Measurements from ENCODE around the gene GCC2.

The GCC2 gene

DNA sequence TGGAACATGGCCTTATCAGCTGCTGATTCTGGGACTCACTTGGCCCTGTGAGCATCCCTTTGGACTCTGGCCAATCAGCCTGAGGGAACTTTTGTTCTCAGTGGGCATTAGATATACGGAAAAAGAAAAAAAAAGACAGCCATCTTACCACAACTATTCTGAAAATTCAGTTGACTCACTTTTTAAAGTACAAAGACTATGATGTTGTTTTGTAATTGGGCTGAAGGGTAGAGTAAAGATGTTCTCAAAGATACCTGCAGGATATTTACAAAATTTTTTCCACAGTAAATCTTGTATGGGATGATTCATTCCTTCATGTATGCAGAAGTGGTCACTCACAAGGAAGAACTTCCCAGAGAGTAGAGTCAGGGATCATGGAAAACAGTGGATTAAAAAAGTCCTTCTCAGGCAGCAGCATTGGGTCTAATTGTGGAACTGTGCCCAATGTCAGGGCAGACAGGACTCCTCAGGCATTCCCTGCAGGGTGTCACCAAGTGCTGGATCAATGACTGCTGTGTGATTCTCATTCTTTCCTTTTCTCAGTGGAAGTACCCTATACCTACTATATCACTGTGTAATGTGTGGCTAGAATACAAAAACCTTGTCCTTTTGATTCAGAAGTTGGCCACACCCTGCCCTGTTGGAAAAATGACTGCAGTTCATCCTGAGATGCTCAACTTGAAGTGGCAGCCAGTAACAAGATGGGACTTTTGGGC is 35.9 kb upstream of the GCC2 start:
- no peaks in the 10 kb centered on the region for H3K36me3 ChIP-seq (ENCODE audit: insufficient read depth, low read length)
- H3K9ac ChIP-seq (ENCODE audit: insufficient read length) = no peak overlapping the region
- no peak for DNase-seq (ENCODE audit: low read depth, low spot score)
- no peak overlapping the region for H3K27ac ChIP-seq
- H3K4me3 ChIP-seq = no peak overlapping the region
- no peak for TF ChIP-seq FOXP2 (optimal IDR thresholded peaks at IDR 0.05; ENCODE audit: control extremely low read depth, extremely low read length, insufficient read depth)
- TF ChIP-seq EZH2 (IDR thresholded peaks at IDR 0.05) = no peak
- TF ChIP-seq POLR2AphosphoS5 (IDR thresholded peaks at IDR 0.05; ENCODE audit: borderline replicate concordance, low read depth, low read length) = no peak
- H3K9me3 ChIP-seq (ENCODE audit: low read depth, low read length) = no peaks in the 10 kb centered on the region

- DNase-seq (ENCODE audit: low read depth, low spot score) = no peak
- no peak overlapping the region for H3K9ac ChIP-seq (ENCODE audit: insufficient read length)
- H3K27ac ChIP-seq = no peak overlapping the region
- H3K4me3 ChIP-seq = no peak overlapping the region
- H3K9me3 ChIP-seq (ENCODE audit: low read depth, low read length) = no peaks in the 10 kb centered on the region
- H3K36me3 ChIP-seq (ENCODE audit: insufficient read depth, low read length) = no peaks in the 10 kb centered on the region
- no peak for TF ChIP-seq EZH2 (IDR thresholded peaks at IDR 0.05)
- no peak for TF ChIP-seq FOXP2 (optimal IDR thresholded peaks at IDR 0.05; ENCODE audit: control extremely low read depth, extremely low read length, insufficient read depth)
- TF ChIP-seq POLR2AphosphoS5 (IDR thresholded peaks at IDR 0.05; ENCODE audit: borderline replicate concordance, low read depth, low read length) = no peak
These were observed 35.3 kb upstream of the GCC2 start for GRCh38 chr2:108413711-108414095.

- Histone ChIP-seq H3K36me3 (ENCODE audit: insufficient read depth, low read length) (no peaks in the 10 kb centered on the region), H3K9ac (ENCODE audit: insufficient read length) (no peak overlapping the region), H3K27ac (no peak overlapping the region), H3K4me3 (no peak overlapping the region), H3K9me3 (ENCODE audit: low read depth, low read length) (no peaks in the 10 kb centered on the region)
- no peak for DNase-seq (ENCODE audit: low read depth, low spot score)
- TF ChIP-seq POLR2AphosphoS5 (IDR thresholded peaks at IDR 0.05; ENCODE audit: borderline replicate concordance, low read depth, low read length) (no peak), EZH2 (IDR thresholded peaks at IDR 0.05) (no peak), FOXP2 (optimal IDR thresholded peaks at IDR 0.05; ENCODE audit: control extremely low read depth, extremely low read length, insufficient read depth) (no peak)
These were observed 34.6 kb upstream of the GCC2 start for GRCh38 chr2:108414256-108414876.

DNA sequence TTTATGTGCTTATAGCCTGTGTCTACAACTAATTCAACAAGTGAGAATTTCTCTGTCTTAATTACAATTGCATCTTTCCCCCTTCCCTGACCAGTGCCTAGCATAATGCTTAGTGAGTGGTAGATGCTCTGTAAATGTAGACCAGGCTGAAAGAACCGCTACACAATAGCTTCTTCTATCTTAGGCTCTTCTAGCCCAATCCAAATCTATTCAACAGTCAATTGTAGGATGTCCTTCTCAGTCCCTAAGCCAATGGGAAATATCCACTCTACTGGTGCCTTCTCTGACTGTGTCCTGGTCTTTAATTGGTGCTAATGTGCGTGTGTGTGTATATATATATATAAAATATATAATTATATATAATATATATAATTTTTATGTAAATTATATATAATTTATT is 34.1 kb upstream of the GCC2 start:
- DNase-seq (ENCODE audit: low read depth, low spot score) = no peak

DNA sequence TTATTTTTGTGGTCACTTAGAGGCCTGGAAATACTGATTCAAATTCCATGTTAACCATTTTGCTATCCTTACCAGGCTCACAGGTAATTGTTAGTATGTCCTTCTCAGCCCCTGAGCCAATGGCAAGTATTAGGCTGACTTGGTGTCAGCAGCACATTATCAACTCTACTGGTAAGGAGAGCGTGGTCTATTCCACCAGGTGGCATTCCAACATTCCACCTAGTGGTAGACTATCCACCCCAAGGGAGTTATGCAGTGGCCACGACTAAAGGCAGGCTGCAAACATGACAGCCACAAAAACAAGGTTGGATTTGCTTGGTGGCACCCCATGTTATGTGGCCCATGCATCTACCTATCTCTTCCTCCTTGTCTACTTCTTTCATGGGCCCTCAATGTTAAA is 31.8 kb upstream of the GCC2 start:
- no peak for TF ChIP-seq POLR2AphosphoS5 (IDR thresholded peaks at IDR 0.05; ENCODE audit: borderline replicate concordance, low read depth, low read length)
- TF ChIP-seq EZH2 (IDR thresholded peaks at IDR 0.05) = no peak
- TF ChIP-seq FOXP2 (optimal IDR thresholded peaks at IDR 0.05; ENCODE audit: control extremely low read depth, extremely low read length, insufficient read depth) = no peak
- no peak overlapping the region for H3K9ac ChIP-seq (ENCODE audit: insufficient read length)
- no peaks in the 10 kb centered on the region for H3K9me3 ChIP-seq (ENCODE audit: low read depth, low read length)
- DNase-seq (ENCODE audit: low read depth, low spot score) = no peak
- H3K36me3 ChIP-seq (ENCODE audit: insufficient read depth, low read length) = no peaks in the 10 kb centered on the region
- no peak overlapping the region for H3K27ac ChIP-seq
- H3K4me3 ChIP-seq = no peak overlapping the region

More for the DNA sequence above, 34.1 kb upstream of the GCC2 start:
- Histone ChIP-seq H3K9ac (ENCODE audit: insufficient read length) (no peak overlapping the region), H3K4me3 (no peak overlapping the region), H3K27ac (no peak overlapping the region), H3K9me3 (ENCODE audit: low read depth, low read length) (no peaks in the 10 kb centered on the region), H3K36me3 (ENCODE audit: insufficient read depth, low read length) (no peaks in the 10 kb centered on the region)
- TF ChIP-seq POLR2AphosphoS5 (IDR thresholded peaks at IDR 0.05; ENCODE audit: borderline replicate concordance, low read depth, low read length) (no peak), EZH2 (IDR thresholded peaks at IDR 0.05) (no peak), FOXP2 (optimal IDR thresholded peaks at IDR 0.05; ENCODE audit: control extremely low read depth, extremely low read length, insufficient read depth) (no peak)

GRCh38 chr2:108418416-108418815 is 30.6 kb upstream of the GCC2 start:
- TF ChIP-seq POLR2AphosphoS5 (IDR thresholded peaks at IDR 0.05; ENCODE audit: borderline replicate concordance, low read depth, low read length) (no peak), EZH2 (IDR thresholded peaks at IDR 0.05) (no peak), FOXP2 (optimal IDR thresholded peaks at IDR 0.05; ENCODE audit: control extremely low read depth, extremely low read length, insufficient read depth) (no peak)
- Histone ChIP-seq H3K4me3 (no peak overlapping the region), H3K9ac (ENCODE audit: insufficient read length) (no peak overlapping the region), H3K9me3 (ENCODE audit: low read depth, low read length) (no peaks in the 10 kb centered on the region), H3K36me3 (ENCODE audit: insufficient read depth, low read length) (no peaks in the 10 kb centered on the region), H3K27ac (no peak overlapping the region)
- no peak for DNase-seq (ENCODE audit: low read depth, low spot score)

DNA sequence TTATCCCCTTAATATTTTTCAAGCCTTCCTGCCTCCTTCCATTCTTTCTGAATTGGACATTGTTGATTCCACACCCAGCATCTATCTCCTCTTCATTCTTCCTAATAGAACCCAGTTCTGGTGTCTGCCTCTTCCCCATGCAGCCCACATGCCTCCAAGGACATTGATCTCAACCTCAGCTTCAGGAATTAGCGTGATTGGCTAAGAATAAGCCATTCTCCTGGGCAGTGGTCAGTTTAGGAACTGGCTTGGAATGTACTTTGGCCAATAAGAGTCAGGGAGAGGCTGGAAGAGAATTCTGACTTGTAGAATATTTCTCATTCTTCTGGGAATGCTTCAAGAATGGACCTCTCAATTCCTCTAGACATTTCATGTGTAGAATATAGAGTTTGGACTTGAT is 25.9 kb upstream of the GCC2 start:
- H3K27ac ChIP-seq = no peak overlapping the region
- no peak for DNase-seq (ENCODE audit: low read depth, low spot score)
- no peak overlapping the region for H3K9ac ChIP-seq (ENCODE audit: insufficient read length)
- TF ChIP-seq POLR2AphosphoS5 (IDR thresholded peaks at IDR 0.05; ENCODE audit: borderline replicate concordance, low read depth, low read length) = no peak
- TF ChIP-seq EZH2 (IDR thresholded peaks at IDR 0.05) = no peak
- TF ChIP-seq FOXP2 (optimal IDR thresholded peaks at IDR 0.05; ENCODE audit: control extremely low read depth, extremely low read length, insufficient read depth) = no peak
- H3K36me3 ChIP-seq (ENCODE audit: insufficient read depth, low read length) = no peaks in the 10 kb centered on the region
- no peaks in the 10 kb centered on the region for H3K9me3 ChIP-seq (ENCODE audit: low read depth, low read length)
- no peak overlapping the region for H3K4me3 ChIP-seq

DNA sequence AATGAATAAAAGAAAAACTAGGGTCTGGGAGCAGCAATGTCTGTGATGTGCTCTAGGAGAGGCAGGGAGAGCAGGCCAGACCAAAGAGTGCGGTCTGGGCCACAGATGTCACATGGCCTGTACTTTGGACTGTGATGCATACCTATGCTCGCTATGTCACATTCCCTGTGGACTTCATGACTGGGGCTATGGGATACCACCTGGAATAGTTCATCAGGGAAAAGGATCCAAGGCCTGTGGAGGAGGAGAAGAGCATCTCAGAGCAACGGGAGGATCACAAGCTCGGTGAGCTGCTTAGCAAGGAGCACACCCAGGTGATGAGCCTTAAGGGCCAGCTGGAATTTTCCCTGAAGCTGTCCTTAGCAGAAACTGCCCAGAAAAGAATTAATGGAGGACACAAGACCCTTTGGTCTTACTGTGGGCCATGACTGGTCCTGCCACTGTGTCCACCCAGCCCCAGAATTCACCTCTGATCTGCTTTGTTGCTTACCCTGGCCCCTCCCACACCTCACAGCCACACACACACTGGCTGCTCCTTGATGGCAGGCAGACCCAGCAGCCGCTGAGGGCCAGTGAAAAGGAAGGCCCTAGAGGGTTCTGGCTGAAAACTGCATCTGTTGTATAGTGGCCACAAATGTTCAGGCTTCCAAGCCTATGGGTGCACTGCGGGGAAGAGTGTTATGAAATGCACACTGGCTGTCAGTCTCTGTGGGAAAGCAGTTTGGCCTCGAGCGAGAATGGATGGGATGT is 25.3 kb upstream of the GCC2 start:
- Histone ChIP-seq H3K4me3 (no peak overlapping the region), H3K36me3 (ENCODE audit: insufficient read depth, low read length) (no peaks in the 10 kb centered on the region), H3K27ac (no peak overlapping the region), H3K9me3 (ENCODE audit: low read depth, low read length) (no peaks in the 10 kb centered on the region), H3K9ac (ENCODE audit: insufficient read length) (no peak overlapping the region)
- no peak for TF ChIP-seq FOXP2 (optimal IDR thresholded peaks at IDR 0.05; ENCODE audit: control extremely low read depth, extremely low read length, insufficient read depth)
- TF ChIP-seq EZH2 (IDR thresholded peaks at IDR 0.05) = no peak
- no peak for TF ChIP-seq POLR2AphosphoS5 (IDR thresholded peaks at IDR 0.05; ENCODE audit: borderline replicate concordance, low read depth, low read length)
- no peak for DNase-seq (ENCODE audit: low read depth, low spot score)

Measured in SK-N-MC (cell line).